Measurements from ENCODE around the gene JPT1.
"Not testable (repeated sequence)": the region's sequence is repeated elsewhere in the genome, so short reads cannot be mapped to it uniquely, and the experiment has no call there.

Gene JPT1

GRCh38 chr17:75159196-75160031 lies 5.1 kb upstream of the JPT1 start:
- no peaks in the 10 kb centered on the region for H3K36me3 ChIP-seq (ENCODE audit: control insufficient read depth, insufficient read depth, low read length)
- DNase-seq: no peak
- no peaks in the 10 kb centered on the region for H3K9me3 ChIP-seq (ENCODE audit: control insufficient read depth, low read length)
- no peak overlapping the region for H3K4me3 ChIP-seq (ENCODE audit: insufficient read depth, low read depth, low read length, poor library complexity, severe bottlenecking)
- no peaks in the 10 kb centered on the region for H3K27me3 ChIP-seq (replicated peaks; ENCODE audit: control insufficient read depth, insufficient read depth, low read length, poor library complexity, severe bottlenecking)
- no peak overlapping the region for H3K27ac ChIP-seq (ENCODE audit: insufficient read depth, low read length, poor library complexity, severe bottlenecking)
- no peaks in the 10 kb centered on the region for H3K4me1 ChIP-seq (ENCODE audit: control insufficient read depth, insufficient read depth, low read length, poor library complexity, severe bottlenecking)

- not testable (repeated sequence) for H3K27ac ChIP-seq (ENCODE audit: insufficient read depth, low read length, poor library complexity, severe bottlenecking); H3K4me1 ChIP-seq (ENCODE audit: control insufficient read depth, insufficient read depth, low read length, poor library complexity, severe bottlenecking); H3K27me3 ChIP-seq (replicated peaks; ENCODE audit: control insufficient read depth, insufficient read depth, low read length, poor library complexity, severe bottlenecking); H3K9me3 ChIP-seq (ENCODE audit: control insufficient read depth, low read length); H3K4me3 ChIP-seq (ENCODE audit: insufficient read depth, low read depth, low read length, poor library complexity, severe bottlenecking); DNase-seq; H3K36me3 ChIP-seq (ENCODE audit: control insufficient read depth, insufficient read depth, low read length)
Observed at GRCh38 chr17:75158480-75158879, 4.2 kb upstream of the JPT1 start.

- no peak for DNase-seq
- Histone ChIP-seq H3K4me3 (ENCODE audit: insufficient read depth, low read depth, low read length, poor library complexity, severe bottlenecking) (no peak overlapping the region), H3K27me3 (replicated peaks; ENCODE audit: control insufficient read depth, insufficient read depth, low read length, poor library complexity, severe bottlenecking) (no peaks in the 10 kb centered on the region), H3K9me3 (ENCODE audit: control insufficient read depth, low read length) (no peaks in the 10 kb centered on the region), H3K36me3 (ENCODE audit: control insufficient read depth, insufficient read depth, low read length) (no peaks in the 10 kb centered on the region), H3K4me1 (ENCODE audit: control insufficient read depth, insufficient read depth, low read length, poor library complexity, severe bottlenecking) (peaks cover 7% of the 10 kb centered on the region), H3K27ac (ENCODE audit: insufficient read depth, low read length, poor library complexity, severe bottlenecking) (peak overlapping the region; percentile 74)
Observed at GRCh38 chr17:75155191-75155601, 884 bp upstream of the JPT1 start.

GRCh38 chr17:75153780-75154194 lies 525 bp downstream of the JPT1 start:
- Histone ChIP-seq H3K27ac (ENCODE audit: insufficient read depth, low read length, poor library complexity, severe bottlenecking) (peak overlapping the region; percentile 74), H3K27me3 (replicated peaks; ENCODE audit: control insufficient read depth, insufficient read depth, low read length, poor library complexity, severe bottlenecking) (no peaks in the 10 kb centered on the region), H3K4me3 (ENCODE audit: insufficient read depth, low read depth, low read length, poor library complexity, severe bottlenecking) (peak overlapping the region; percentile 84), H3K4me1 (ENCODE audit: control insufficient read depth, insufficient read depth, low read length, poor library complexity, severe bottlenecking) (peaks cover 7% of the 10 kb centered on the region), H3K36me3 (ENCODE audit: control insufficient read depth, insufficient read depth, low read length) (no peaks in the 10 kb centered on the region), H3K9me3 (ENCODE audit: control insufficient read depth, low read length) (no peaks in the 10 kb centered on the region)
- DNase-seq: no peak

GRCh38 chr17:75152922-75153779 lies 1.2 kb downstream of the JPT1 start:
- H3K9me3 ChIP-seq (ENCODE audit: control insufficient read depth, low read length): no peaks in the 10 kb centered on the region
- H3K4me3 ChIP-seq (ENCODE audit: insufficient read depth, low read depth, low read length, poor library complexity, severe bottlenecking): peak overlapping the region; percentile 84
- peak overlapping the region; percentile 74 for H3K27ac ChIP-seq (ENCODE audit: insufficient read depth, low read length, poor library complexity, severe bottlenecking)
- H3K4me1 ChIP-seq (ENCODE audit: control insufficient read depth, insufficient read depth, low read length, poor library complexity, severe bottlenecking): peaks cover 7% of the 10 kb centered on the region
- H3K27me3 ChIP-seq (replicated peaks; ENCODE audit: control insufficient read depth, insufficient read depth, low read length, poor library complexity, severe bottlenecking): no peaks in the 10 kb centered on the region
- DNase-seq: no peak
- H3K36me3 ChIP-seq (ENCODE audit: control insufficient read depth, insufficient read depth, low read length): peaks cover 1% of the 10 kb centered on the region

GRCh38 chr17:75152523-75152921 lies 1.8 kb downstream of the JPT1 start:
- Histone ChIP-seq H3K27ac (ENCODE audit: insufficient read depth, low read length, poor library complexity, severe bottlenecking) (no peak overlapping the region), H3K9me3 (ENCODE audit: control insufficient read depth, low read length) (no peaks in the 10 kb centered on the region), H3K36me3 (ENCODE audit: control insufficient read depth, insufficient read depth, low read length) (peaks cover 7% of the 10 kb centered on the region), H3K4me3 (ENCODE audit: insufficient read depth, low read depth, low read length, poor library complexity, severe bottlenecking) (peak overlapping the region; percentile 84), H3K27me3 (replicated peaks; ENCODE audit: control insufficient read depth, insufficient read depth, low read length, poor library complexity, severe bottlenecking) (no peaks in the 10 kb centered on the region), H3K4me1 (ENCODE audit: control insufficient read depth, insufficient read depth, low read length, poor library complexity, severe bottlenecking) (peaks cover 7% of the 10 kb centered on the region)
- DNase-seq: no peak

GRCh38 chr17:75151930-75152329 lies 2.4 kb downstream of the JPT1 start:
- Histone ChIP-seq H3K4me1 (ENCODE audit: control insufficient read depth, insufficient read depth, low read length, poor library complexity, severe bottlenecking) (peaks cover 7% of the 10 kb centered on the region), H3K4me3 (ENCODE audit: insufficient read depth, low read depth, low read length, poor library complexity, severe bottlenecking) (no peak overlapping the region), H3K36me3 (ENCODE audit: control insufficient read depth, insufficient read depth, low read length) (peaks cover 13% of the 10 kb centered on the region), H3K27ac (ENCODE audit: insufficient read depth, low read length, poor library complexity, severe bottlenecking) (no peak overlapping the region), H3K9me3 (ENCODE audit: control insufficient read depth, low read length) (no peaks in the 10 kb centered on the region), H3K27me3 (replicated peaks; ENCODE audit: control insufficient read depth, insufficient read depth, low read length, poor library complexity, severe bottlenecking) (no peaks in the 10 kb centered on the region)
- DNase-seq: no peak

- no peak overlapping the region for H3K27ac ChIP-seq (ENCODE audit: insufficient read depth, low read length, poor library complexity, severe bottlenecking)
- DNase-seq: no peak
- H3K4me3 ChIP-seq (ENCODE audit: insufficient read depth, low read depth, low read length, poor library complexity, severe bottlenecking): no peak overlapping the region
- no peaks in the 10 kb centered on the region for H3K27me3 ChIP-seq (replicated peaks; ENCODE audit: control insufficient read depth, insufficient read depth, low read length, poor library complexity, severe bottlenecking)
- no peaks in the 10 kb centered on the region for H3K9me3 ChIP-seq (ENCODE audit: control insufficient read depth, low read length)
- peaks cover 7% of the 10 kb centered on the region for H3K4me1 ChIP-seq (ENCODE audit: control insufficient read depth, insufficient read depth, low read length, poor library complexity, severe bottlenecking)
- peaks cover 35% of the 10 kb centered on the region for H3K36me3 ChIP-seq (ENCODE audit: control insufficient read depth, insufficient read depth, low read length)
Observed at GRCh38 chr17:75147878-75148546, 6.3 kb downstream of the JPT1 start.

- no peak for DNase-seq
- H3K27me3 ChIP-seq (replicated peaks; ENCODE audit: control insufficient read depth, insufficient read depth, low read length, poor library complexity, severe bottlenecking): no peaks in the 10 kb centered on the region
- H3K4me3 ChIP-seq (ENCODE audit: insufficient read depth, low read depth, low read length, poor library complexity, severe bottlenecking): no peak overlapping the region
- no peaks in the 10 kb centered on the region for H3K9me3 ChIP-seq (ENCODE audit: control insufficient read depth, low read length)
- H3K27ac ChIP-seq (ENCODE audit: insufficient read depth, low read length, poor library complexity, severe bottlenecking): no peak overlapping the region
- H3K4me1 ChIP-seq (ENCODE audit: control insufficient read depth, insufficient read depth, low read length, poor library complexity, severe bottlenecking): peaks cover 3% of the 10 kb centered on the region
- H3K36me3 ChIP-seq (ENCODE audit: control insufficient read depth, insufficient read depth, low read length): peaks cover 35% of the 10 kb centered on the region
Observed at GRCh38 chr17:75146592-75146991, 7.7 kb downstream of the JPT1 start.

Data from effector memory CD4-positive, alpha-beta T cell (primary cell).